OCI-M2 (cell line): ENCODE results near the gene ENTPD6.
"Not testable (repeated sequence)": the region's sequence is repeated elsewhere in the genome, so short reads cannot be mapped to it uniquely, and the experiment has no call there.

Experiments
- DNase-seq: peaks from one replicate; lab custom pipeline; 2025; ENCODE audit not compliant: unreplicated experiment; lab: John Stamatoyannopoulos, UW

The ENTPD6 gene

GRCh38 chr20:25223179-25223661, 27.7 kb downstream of the ENTPD6 start:
- no peak for DNase-seq

- DNase-seq: no peak
Measured at GRCh38 chr20:25223765-25224720, 28.5 kb downstream of the ENTPD6 start.

- no peak for DNase-seq
Measured at GRCh38 chr20:25224941-25225340, 29.4 kb downstream of the ENTPD6 start.

GRCh38 chr20:25225642-25226432, 30.3 kb downstream of the ENTPD6 start:
- no peak for DNase-seq

GRCh38 chr20:25226433-25227316, 31.2 kb downstream of the ENTPD6 start:
- DNase-seq: no peak

- DNase-seq: no peak
Measured at GRCh38 chr20:25227317-25227831, 31.9 kb downstream of the ENTPD6 start.

GRCh38 chr20:25229486-25230165, 34.1 kb downstream of the ENTPD6 start:
- no peak for DNase-seq

GRCh38 chr20:25230166-25230831, 34.8 kb downstream of the ENTPD6 start:
- no peak for DNase-seq

- no peak for DNase-seq
Measured at GRCh38 chr20:25233016-25233772, 37.7 kb downstream of the ENTPD6 start.

GRCh38 chr20:25234009-25234849, 38.7 kb downstream of the ENTPD6 start:
- DNase-seq: not testable (repeated sequence)

GRCh38 chr20:25236450-25237304, 41.2 kb downstream of the ENTPD6 start:
- no peak for DNase-seq

GRCh38 chr20:25237610-25238318, 42.3 kb downstream of the ENTPD6 start:
- no peak for DNase-seq

- DNase-seq: no peak
Measured at GRCh38 chr20:25238319-25239037, 43.0 kb downstream of the ENTPD6 start.

- DNase-seq: no peak
Measured at GRCh38 chr20:25239387-25240370, 44.2 kb downstream of the ENTPD6 start.
